Osteoblast (primary cell): ENCODE measurements around the gene SAV1. TPM values are rescaled to one million over a fixed set of nuclear protein-coding genes. Genes with fewer than 3 reads are reported as not detected.
A peak's percentile ranks its signal among the peaks of the same experiment; 100 is the strongest.

Experiments
- DNase-seq: peaks from one replicate; pipeline ENCODE4 v3.0.0; 2011; ENCODE audit warnings: low spot score, mixed read lengths; ENCODE audit not compliant: insufficient read length; ENCODE audit errors: missing footprints
- H2AFZ ChIP-seq: 2 replicates; pipeline ENCODE4 v1.6.0; 2011; ENCODE audit warnings: mild to moderate bottlenecking, low read length
- H3K27ac ChIP-seq: 2 replicates; pipeline ENCODE4 v1.5.1; 2011; ENCODE audit warnings: mild to moderate bottlenecking, low read depth, low read length, moderate library complexity
- H3K27me3 ChIP-seq: 2 replicates; pipeline ENCODE4 v1.6.0; 2012; ENCODE audit warnings: mild to moderate bottlenecking, control low read depth, inconsistent platforms, low read length, moderate library complexity; ENCODE audit not compliant: insufficient read depth
- H3K36me3 ChIP-seq: 2 replicates; pipeline ENCODE4 v1.5.1; 2011; ENCODE audit warnings: mild to moderate bottlenecking, low read length, control low read depth, moderate library complexity; ENCODE audit not compliant: insufficient read depth
- H3K4me1 ChIP-seq: 2 replicates; pipeline ENCODE4 v1.5.1; 2011; ENCODE audit warnings: mild to moderate bottlenecking, low read length, control low read depth, moderate library complexity; ENCODE audit not compliant: insufficient read depth
- H3K4me2 ChIP-seq: 2 replicates; pipeline ENCODE4 v1.6.0; 2011; ENCODE audit warnings: mild to moderate bottlenecking, low read length; ENCODE audit not compliant: insufficient read depth
- H3K4me3 ChIP-seq: fragments of 200-600 bp; sonication (generic); 3 replicates; pipeline ENCODE4 v1.5.1; 2012; ENCODE audit warnings: mild to moderate bottlenecking, low read length, inconsistent platforms; ENCODE audit not compliant: insufficient read depth
- H3K79me2 ChIP-seq: 2 replicates; pipeline ENCODE4 v1.6.0; 2012; ENCODE audit warnings: mild to moderate bottlenecking, low read length, control low read depth, inconsistent platforms; ENCODE audit not compliant: insufficient read depth
- H3K9me3 ChIP-seq: 2 replicates; pipeline ENCODE4 v1.5.1; 2011; ENCODE audit warnings: low read depth, low read length, control low read depth
- H4K20me1 ChIP-seq: 2 replicates; pipeline ENCODE4 v1.6.0; 2012; ENCODE audit warnings: mild to moderate bottlenecking, low read length, control low read depth; ENCODE audit not compliant: insufficient read depth
- total RNA-seq: library from RNA; depleted of rRNA; stranded (reverse); fragments of >200 nt; gene quantifications from 2 replicates; pipeline ENCODE4 v1.2.3, GENCODE V29; 2012
- TF ChIP-seq, protein P1 (sequence below): IDR thresholded peaks from 2 replicates; pipeline ENCODE4 v1.5.1; 2011; ENCODE audit warnings: mild to moderate bottlenecking, low read depth, low read length, moderate library complexity; ENCODE audit errors: extremely low read depth

SAV1 gene
- total RNA-seq, 1 donor, result 44.2 TPM

DNA sequence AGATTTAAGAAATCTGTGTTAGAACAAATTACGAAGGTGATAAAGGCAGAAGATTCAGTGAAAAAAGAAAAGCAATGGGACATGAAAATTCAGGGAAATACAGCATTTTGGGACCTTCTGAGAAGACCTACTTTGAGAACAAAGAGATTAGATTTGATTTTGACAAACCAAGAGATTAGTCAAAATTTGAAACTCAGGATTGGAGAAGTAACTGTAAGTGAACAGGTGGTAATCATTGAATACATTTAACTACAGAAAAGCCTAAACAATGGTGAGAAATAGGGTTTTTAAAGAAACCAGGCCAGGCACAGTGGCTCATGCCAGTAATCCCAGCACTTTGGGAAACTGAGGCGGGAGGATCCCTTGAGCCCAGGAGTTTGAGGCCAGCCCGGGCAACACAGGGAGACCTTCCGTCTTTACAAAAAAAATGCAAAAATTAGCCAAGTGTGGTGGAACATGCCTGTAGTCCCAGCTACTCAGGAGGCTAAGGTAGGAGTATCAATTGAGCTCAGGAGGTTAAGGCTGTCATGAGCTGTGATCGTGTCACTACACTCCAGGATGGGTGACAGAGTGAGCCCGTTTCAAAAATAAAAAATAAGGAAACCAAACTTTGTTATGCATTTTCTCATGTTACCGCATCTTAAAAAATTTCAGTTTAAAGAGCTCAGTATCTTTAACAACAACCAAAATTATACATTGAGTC lies 8.9 kb upstream of the SAV1 start:
- Histone ChIP-seq H3K36me3 (no peaks in the 10 kb centered on the region), H3K27me3 (no peaks in the 10 kb centered on the region), H3K4me3 (peak overlapping the region; percentile 60), H4K20me1 (no peaks in the 10 kb centered on the region), H3K79me2 (no peaks in the 10 kb centered on the region), H3K4me1 (peaks cover 34% of the 10 kb centered on the region), H2AFZ (peak overlapping the region; percentile 72), H3K27ac (peak overlapping the region; percentile 76), H3K4me2 (peak overlapping the region; percentile 83), H3K9me3 (no peaks in the 10 kb centered on the region)
- TF ChIP-seq, protein P1, sequence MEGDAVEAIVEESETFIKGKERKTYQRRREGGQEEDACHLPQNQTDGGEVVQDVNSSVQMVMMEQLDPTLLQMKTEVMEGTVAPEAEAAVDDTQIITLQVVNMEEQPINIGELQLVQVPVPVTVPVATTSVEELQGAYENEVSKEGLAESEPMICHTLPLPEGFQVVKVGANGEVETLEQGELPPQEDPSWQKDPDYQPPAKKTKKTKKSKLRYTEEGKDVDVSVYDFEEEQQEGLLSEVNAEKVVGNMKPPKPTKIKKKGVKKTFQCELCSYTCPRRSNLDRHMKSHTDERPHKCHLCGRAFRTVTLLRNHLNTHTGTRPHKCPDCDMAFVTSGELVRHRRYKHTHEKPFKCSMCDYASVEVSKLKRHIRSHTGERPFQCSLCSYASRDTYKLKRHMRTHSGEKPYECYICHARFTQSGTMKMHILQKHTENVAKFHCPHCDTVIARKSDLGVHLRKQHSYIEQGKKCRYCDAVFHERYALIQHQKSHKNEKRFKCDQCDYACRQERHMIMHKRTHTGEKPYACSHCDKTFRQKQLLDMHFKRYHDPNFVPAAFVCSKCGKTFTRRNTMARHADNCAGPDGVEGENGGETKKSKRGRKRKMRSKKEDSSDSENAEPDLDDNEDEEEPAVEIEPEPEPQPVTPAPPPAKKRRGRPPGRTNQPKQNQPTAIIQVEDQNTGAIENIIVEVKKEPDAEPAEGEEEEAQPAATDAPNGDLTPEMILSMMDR, result no peak
- no peak for DNase-seq

DNA sequence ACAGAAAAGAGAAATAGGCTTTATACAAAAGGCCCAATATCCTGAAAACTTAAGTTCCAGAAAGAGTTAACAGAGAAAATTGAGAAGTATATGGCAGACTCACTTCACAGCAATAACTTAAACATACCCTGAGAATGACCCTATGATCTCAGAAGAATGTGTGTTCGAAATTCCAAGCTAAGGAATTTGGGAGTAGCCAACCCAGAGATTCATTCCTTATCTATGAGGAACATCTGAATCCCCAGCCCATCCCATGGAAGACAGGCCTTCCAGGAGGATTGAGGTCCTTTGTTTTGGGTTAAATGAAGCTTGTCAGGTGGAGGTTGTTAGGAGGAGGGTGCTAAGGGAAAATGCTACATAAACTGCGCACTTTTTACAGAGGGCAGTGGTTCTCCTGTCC lies 7.5 kb upstream of the SAV1 start:
- Histone ChIP-seq H3K27ac (peak overlapping the region; percentile 53), H2AFZ (peak overlapping the region; percentile 75), H3K79me2 (no peaks in the 10 kb centered on the region), H3K36me3 (no peaks in the 10 kb centered on the region), H4K20me1 (no peaks in the 10 kb centered on the region), H3K4me1 (peaks cover 34% of the 10 kb centered on the region), H3K27me3 (no peaks in the 10 kb centered on the region), H3K9me3 (no peaks in the 10 kb centered on the region), H3K4me3 (peak overlapping the region; percentile 30), H3K4me2 (peak overlapping the region; percentile 61)
- TF ChIP-seq, protein P1, result no peak
- DNase-seq, result no peak

DNA sequence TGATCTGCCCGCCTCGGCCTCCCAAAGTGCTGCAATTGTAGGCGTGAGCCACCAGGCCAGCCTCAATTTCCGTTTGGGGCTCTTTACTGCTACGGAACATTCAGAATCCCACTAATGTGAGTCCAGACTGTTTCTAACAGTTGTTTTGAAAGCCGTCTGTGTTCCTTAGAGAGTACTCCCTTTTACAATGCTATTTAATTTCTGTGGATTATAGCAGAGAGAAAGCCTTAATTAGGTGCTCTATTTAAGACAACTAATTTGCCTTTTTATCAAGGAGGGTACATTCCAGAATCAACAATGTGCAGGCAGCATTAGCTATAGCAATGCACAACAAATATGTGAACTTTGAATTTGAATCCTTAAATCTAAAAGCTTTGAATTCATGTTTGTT lies 2.8 kb upstream of the SAV1 start:
- H3K79me2 ChIP-seq, result peaks cover 19% of the 10 kb centered on the region
- no peaks in the 10 kb centered on the region for H3K9me3 ChIP-seq
- H3K4me2 ChIP-seq, result no peak overlapping the region
- H3K4me1 ChIP-seq, result peaks cover 10% of the 10 kb centered on the region
- H2AFZ ChIP-seq, result no peak overlapping the region
- no peaks in the 10 kb centered on the region for H4K20me1 ChIP-seq
- no peaks in the 10 kb centered on the region for H3K36me3 ChIP-seq
- H3K27me3 ChIP-seq, result no peaks in the 10 kb centered on the region
- no peak overlapping the region for H3K4me3 ChIP-seq
- TF ChIP-seq, protein P1, result no peak
- no peak for DNase-seq
- no peak overlapping the region for H3K27ac ChIP-seq

DNA sequence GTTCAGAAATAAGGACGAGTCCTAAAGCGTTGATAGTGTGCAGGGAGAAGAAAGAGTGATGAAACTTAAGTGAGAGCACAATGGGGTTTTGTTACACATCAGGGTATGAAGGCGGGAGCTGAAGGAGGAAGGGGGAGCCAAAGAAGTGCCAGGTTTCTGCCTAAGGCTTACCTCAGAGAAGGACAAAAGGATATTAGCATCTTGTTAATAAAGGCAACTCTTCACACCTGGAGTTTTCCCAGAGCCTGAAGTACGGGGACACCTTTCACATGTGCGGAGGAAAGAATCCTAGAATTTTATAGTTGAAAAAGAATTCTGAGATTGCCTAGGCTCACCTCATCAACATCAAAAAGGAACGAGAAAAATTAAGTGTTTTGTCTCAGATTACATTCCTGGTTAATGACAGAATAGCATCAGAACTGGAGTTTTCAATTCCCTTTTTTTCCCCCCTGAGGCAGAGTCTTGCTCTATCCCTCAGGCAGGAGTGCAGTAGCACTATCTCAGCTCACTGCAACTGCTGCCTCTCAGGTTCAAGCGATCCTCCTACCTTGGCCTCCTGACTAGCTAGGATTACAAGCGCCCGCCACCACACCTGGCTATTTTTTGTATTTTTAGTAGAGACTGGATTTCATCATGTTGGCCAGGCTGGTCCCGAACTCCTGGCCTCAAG lies 2.2 kb upstream of the SAV1 start:
- H3K4me2 ChIP-seq, result no peak overlapping the region
- no peaks in the 10 kb centered on the region for H3K27me3 ChIP-seq
- TF ChIP-seq, protein P1, result no peak
- H3K27ac ChIP-seq, result no peak overlapping the region
- no peaks in the 10 kb centered on the region for H4K20me1 ChIP-seq
- H3K4me1 ChIP-seq, result peaks cover 5% of the 10 kb centered on the region
- H3K9me3 ChIP-seq, result no peaks in the 10 kb centered on the region
- no peak overlapping the region for H3K4me3 ChIP-seq
- H3K79me2 ChIP-seq, result peaks cover 25% of the 10 kb centered on the region
- H2AFZ ChIP-seq, result no peak overlapping the region
- no peaks in the 10 kb centered on the region for H3K36me3 ChIP-seq
- no peak for DNase-seq
